HG03175 (cell line): ENCODE measurements around the gene NCBP2.

Source experiments
- ATAC-seq: cut with Tn5 transposase; IDR thresholded peaks from one replicate; pipeline ENCODE4 v1.9.1; 2021; ENCODE audit warnings: mild to moderate bottlenecking, moderate library complexity; ENCODE audit not compliant: unreplicated experiment

The NCBP2 gene

GRCh38 chr3:196889844-196890708 lies 52.3 kb downstream of the NCBP2 start:
- no peak for ATAC-seq

GRCh38 chr3:196886144-196886543 lies 56.2 kb downstream of the NCBP2 start:
- no peak for ATAC-seq
